ENCODE measurements around the gene FOXL2NB.

DNA sequence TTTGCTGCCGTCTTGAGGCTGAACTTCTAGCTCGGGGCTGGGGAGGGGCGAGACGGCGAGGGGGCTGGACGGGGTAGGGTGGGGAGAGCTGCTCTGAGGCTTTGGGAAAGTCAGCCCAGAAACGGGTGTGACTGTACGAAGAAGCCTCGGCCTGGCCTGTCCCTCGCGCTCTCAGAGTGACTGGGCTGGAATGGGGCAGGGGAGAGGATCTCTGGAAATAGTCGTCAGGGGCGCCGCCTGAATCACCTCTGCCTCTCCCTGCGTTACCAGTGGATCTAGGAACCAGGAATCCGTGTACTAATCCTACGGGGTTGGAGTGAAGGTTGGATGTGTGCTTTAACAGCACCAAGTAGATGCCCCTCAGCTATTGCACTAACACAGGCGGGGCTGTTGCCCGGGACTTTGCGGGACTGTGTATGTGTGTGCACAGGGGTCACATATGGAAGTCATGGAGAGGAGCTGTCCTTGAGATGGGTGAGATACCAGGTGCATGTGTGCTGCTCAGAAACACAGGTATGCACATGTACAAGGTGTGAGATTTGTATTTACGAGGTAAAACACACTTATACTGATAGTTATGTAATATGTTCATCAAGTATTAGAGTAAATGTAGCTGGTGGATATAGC lies 591 bp downstream of the FOXL2NB start:
- TF ChIP-seq POLR2A (IDR thresholded peaks at IDR 0.05; ENCODE audit: extremely low read depth, insufficient read length), result no peak
- TF ChIP-seq, protein P1, sequence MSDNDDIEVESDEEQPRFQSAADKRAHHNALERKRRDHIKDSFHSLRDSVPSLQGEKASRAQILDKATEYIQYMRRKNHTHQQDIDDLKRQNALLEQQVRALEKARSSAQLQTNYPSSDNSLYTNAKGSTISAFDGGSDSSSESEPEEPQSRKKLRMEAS (IDR thresholded peaks at IDR 0.05; ENCODE audit: low read depth, low read length), result no peak
- TF ChIP-seq, protein P2, sequence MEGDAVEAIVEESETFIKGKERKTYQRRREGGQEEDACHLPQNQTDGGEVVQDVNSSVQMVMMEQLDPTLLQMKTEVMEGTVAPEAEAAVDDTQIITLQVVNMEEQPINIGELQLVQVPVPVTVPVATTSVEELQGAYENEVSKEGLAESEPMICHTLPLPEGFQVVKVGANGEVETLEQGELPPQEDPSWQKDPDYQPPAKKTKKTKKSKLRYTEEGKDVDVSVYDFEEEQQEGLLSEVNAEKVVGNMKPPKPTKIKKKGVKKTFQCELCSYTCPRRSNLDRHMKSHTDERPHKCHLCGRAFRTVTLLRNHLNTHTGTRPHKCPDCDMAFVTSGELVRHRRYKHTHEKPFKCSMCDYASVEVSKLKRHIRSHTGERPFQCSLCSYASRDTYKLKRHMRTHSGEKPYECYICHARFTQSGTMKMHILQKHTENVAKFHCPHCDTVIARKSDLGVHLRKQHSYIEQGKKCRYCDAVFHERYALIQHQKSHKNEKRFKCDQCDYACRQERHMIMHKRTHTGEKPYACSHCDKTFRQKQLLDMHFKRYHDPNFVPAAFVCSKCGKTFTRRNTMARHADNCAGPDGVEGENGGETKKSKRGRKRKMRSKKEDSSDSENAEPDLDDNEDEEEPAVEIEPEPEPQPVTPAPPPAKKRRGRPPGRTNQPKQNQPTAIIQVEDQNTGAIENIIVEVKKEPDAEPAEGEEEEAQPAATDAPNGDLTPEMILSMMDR (IDR thresholded peaks at IDR 0.05; ENCODE audit: low read depth, low read length), result no peak

Data from NB4 (cell line).